HG03442 (cell line): ENCODE data around the gene GUCY1A1.

Source experiments
- ATAC-seq: cut with Tn5 transposase; IDR thresholded peaks from one replicate; pipeline ENCODE4 v1.9.1; 2021; ENCODE audit warnings: mild to moderate bottlenecking, moderate library complexity; ENCODE audit not compliant: unreplicated experiment

Gene GUCY1A1

GRCh38 chr4:155772459-155773195 lies 106.0 kb downstream of the GUCY1A1 start:
- no peak for ATAC-seq

- ATAC-seq, result no peak
Measured at GRCh38 chr4:155773196-155773800, 106.7 kb downstream of the GUCY1A1 start.

- no peak for ATAC-seq
Measured at GRCh38 chr4:155774033-155774432, 107.4 kb downstream of the GUCY1A1 start.

- no peak for ATAC-seq
Measured at GRCh38 chr4:155777971-155778735, 111.5 kb downstream of the GUCY1A1 start.

- no peak for ATAC-seq
Measured at GRCh38 chr4:155780775-155781174, 114.1 kb downstream of the GUCY1A1 start.

- no peak for ATAC-seq
Measured at GRCh38 chr4:155781249-155781831, 114.7 kb downstream of the GUCY1A1 start.
